Breast epithelium (tissue), 4 donors: ENCODE data around the gene VEGFB. TPM values are rescaled to one million over a fixed set of nuclear protein-coding genes. Genes with fewer than 3 reads are reported as not detected.

ENCODE experiments used
- DNase-seq, 2 donors: peaks; one replicate each; pipeline ENCODE4 v3.0.0-alpha.2; 2019; ENCODE audit warnings: low spot score in 2 of 2
- H3K27ac ChIP-seq, 2 donors: fragments of 200-600 bp; sonication (generic) in 1 of 2; one replicate each; pipeline ENCODE4 v1.5.1; 2016 to 2019; ENCODE audit warnings: mild to moderate bottlenecking in 1 of 2
- H3K27me3 ChIP-seq, 2 donors: fragments of 200-600 bp; sonication (generic) in 1 of 2; one replicate each; pipeline versions ENCODE4 v1.5.1 to v1.6.0; 2017 to 2019; ENCODE audit warnings: control low read depth in 1 of 2, mild to moderate bottlenecking in 1 of 2
- H3K36me3 ChIP-seq: fragments of 200-600 bp; one replicate; pipeline ENCODE4 v1.5.1; 2019
- H3K4me1 ChIP-seq, 2 donors: fragments of 200-600 bp; sonication (generic); one replicate each; pipeline ENCODE4 v1.5.1; 2016 to 2019; ENCODE audit warnings: control low read depth in 1 of 2
- H3K4me3 ChIP-seq, 3 donors: fragments of 200-600 bp; sonication (generic); 1 replicate in 2 of 3; 2 replicates in 1 of 3; pipeline ENCODE4 v1.5.1; 2016 to 2019; ENCODE audit warnings: mild to moderate bottlenecking in 3 of 3, moderate library complexity in 2 of 3
- H3K9me3 ChIP-seq, 2 donors: fragments of 200-600 bp; sonication (generic) in 1 of 2; one replicate each; pipeline ENCODE4 v1.5.1; 2016 to 2019; ENCODE audit warnings: control low read depth in 1 of 2
- POLR2A ChIP-seq: fragments of 450-650 bp; IDR thresholded peaks from one replicate; pipeline ENCODE4 v1.6.1; 2016; ENCODE audit warnings: antibody characterized with exemption, mild to moderate bottlenecking, moderate library complexity
- POLR2AphosphoS5 ChIP-seq, 3 donors: sonication (generic); formaldehyde crosslinking; IDR thresholded peaks; one replicate each; pipeline ENCODE4 v1.6.1; 2017; ENCODE audit warnings: antibody characterized with exemption in 3 of 3
- intact Hi-C: fragments of 100-400 bp; cut with DNase I; formaldehyde crosslinking; loops from one replicate; pipeline ENCODE4 v1.15.1; 2023; ENCODE audit warnings: low total_unique reads
- total RNA-seq, 3 donors: library from RNA; depleted of rRNA; stranded (reverse); fragments of >200 nt; gene quantifications; one replicate each; pipeline ENCODE4 v1.1.0, GENCODE V29; 2016
- TF ChIP-seq, protein P1 (sequence below), 3 donors: fragments of 450-650 bp; IDR thresholded peaks; one replicate each; pipeline ENCODE4 v1.5.1; 2016 to 2017; ENCODE audit warnings: antibody characterized with exemption in 3 of 3, mild to moderate bottlenecking in 3 of 3, moderate library complexity in 3 of 3

VEGFB gene
- total RNA-seq, 3 donors from 2014 or later: 45.1 to 223 (median 53.4) TPM

GRCh38 chr11:64276653-64277431 lies 42.5 kb downstream of the VEGFB start:
- H3K36me3 ChIP-seq: no peaks in the 10 kb centered on the region

DNA sequence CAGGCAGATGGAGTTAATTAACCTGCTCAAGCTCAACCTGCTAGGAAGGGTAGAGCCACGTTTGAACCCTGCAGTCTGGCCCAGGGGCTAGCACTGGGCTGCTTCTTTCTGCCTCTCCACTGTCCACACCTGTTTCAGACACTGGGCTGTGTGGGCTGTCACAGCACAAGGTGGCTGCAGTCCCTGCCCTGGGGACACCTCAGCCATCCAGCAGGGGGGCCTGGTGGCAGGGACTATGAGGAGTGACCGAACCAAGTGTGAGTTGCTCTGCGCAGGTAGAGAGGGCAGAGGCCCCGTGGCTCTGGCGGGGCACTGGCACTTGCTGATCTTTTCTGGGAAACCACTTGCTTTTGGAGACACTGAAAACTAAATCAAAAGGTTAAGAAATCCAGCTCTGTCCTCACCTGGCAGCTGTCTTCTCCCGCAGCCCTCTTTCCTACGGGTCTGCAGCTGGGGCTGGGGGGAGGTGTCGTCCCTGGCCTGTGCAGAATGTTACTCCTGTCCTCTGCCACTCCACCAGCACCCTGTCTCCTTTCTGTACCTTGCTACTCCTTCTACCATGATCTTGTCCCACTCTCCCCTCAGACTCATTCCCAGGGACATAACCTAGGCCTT lies 44.3 kb downstream of the VEGFB start:
- intact Hi-C loops: loop anchor here (10.0 kb wide), 1 partner anchor 2004 kb away; the partner anchor contains the start of gene SCGB2A2

More at GRCh38 chr11:64276653-64277431, 42.5 kb downstream of the VEGFB start:
- H3K4me1 ChIP-seq: peaks cover 0 to 5% of the 10 kb centered on the region in 2 donors
- TF ChIP-seq, protein P1, sequence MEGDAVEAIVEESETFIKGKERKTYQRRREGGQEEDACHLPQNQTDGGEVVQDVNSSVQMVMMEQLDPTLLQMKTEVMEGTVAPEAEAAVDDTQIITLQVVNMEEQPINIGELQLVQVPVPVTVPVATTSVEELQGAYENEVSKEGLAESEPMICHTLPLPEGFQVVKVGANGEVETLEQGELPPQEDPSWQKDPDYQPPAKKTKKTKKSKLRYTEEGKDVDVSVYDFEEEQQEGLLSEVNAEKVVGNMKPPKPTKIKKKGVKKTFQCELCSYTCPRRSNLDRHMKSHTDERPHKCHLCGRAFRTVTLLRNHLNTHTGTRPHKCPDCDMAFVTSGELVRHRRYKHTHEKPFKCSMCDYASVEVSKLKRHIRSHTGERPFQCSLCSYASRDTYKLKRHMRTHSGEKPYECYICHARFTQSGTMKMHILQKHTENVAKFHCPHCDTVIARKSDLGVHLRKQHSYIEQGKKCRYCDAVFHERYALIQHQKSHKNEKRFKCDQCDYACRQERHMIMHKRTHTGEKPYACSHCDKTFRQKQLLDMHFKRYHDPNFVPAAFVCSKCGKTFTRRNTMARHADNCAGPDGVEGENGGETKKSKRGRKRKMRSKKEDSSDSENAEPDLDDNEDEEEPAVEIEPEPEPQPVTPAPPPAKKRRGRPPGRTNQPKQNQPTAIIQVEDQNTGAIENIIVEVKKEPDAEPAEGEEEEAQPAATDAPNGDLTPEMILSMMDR (IDR thresholded peaks at IDR 0.05): no peak
- TF ChIP-seq POLR2A (no peak), POLR2AphosphoS5 (IDR thresholded peaks at IDR 0.05) (no peak)
- H3K27ac ChIP-seq: peak overlapping the region in 1 of 2 donors; percentile 3
- H3K27me3 ChIP-seq: no peaks in the 10 kb centered on the region
- no peak for DNase-seq
- intact Hi-C loops: loop anchor here (10.0 kb wide), 1 partner anchor 2002 kb away; the partner anchor contains the start of gene SCGB2A2
- no peak overlapping the region for H3K4me3 ChIP-seq
- H3K9me3 ChIP-seq: no peaks in the 10 kb centered on the region

GRCh38 chr11:64281957-64282770 lies 47.8 kb downstream of the VEGFB start:
- Histone ChIP-seq H3K4me1 (peaks cover 3 to 21% of the 10 kb centered on the region in 2 donors), H3K27me3 (no peaks in the 10 kb centered on the region), H3K27ac (no peak overlapping the region), H3K4me3 (no peak overlapping the region), H3K9me3 (no peaks in the 10 kb centered on the region), H3K36me3 (no peaks in the 10 kb centered on the region)
- TF ChIP-seq POLR2A: no peak
- TF ChIP-seq POLR2AphosphoS5 (IDR thresholded peaks at IDR 0.05): no peak
- TF ChIP-seq, protein P1 (IDR thresholded peaks at IDR 0.05): no peak
- intact Hi-C loops: no loop called here
- DNase-seq: no peak

More for the DNA sequence above, 44.3 kb downstream of the VEGFB start:
- TF ChIP-seq, protein P1 (IDR thresholded peaks at IDR 0.05): no peak
- no peak for TF ChIP-seq POLR2AphosphoS5 (IDR thresholded peaks at IDR 0.05)
- TF ChIP-seq POLR2A: no peak
- DNase-seq: no peak
- Histone ChIP-seq H3K27ac (no peak overlapping the region), H3K9me3 (no peaks in the 10 kb centered on the region), H3K27me3 (no peaks in the 10 kb centered on the region), H3K36me3 (no peaks in the 10 kb centered on the region), H3K4me1 (peaks cover 0 to 8% of the 10 kb centered on the region in 2 donors), H3K4me3 (no peak overlapping the region)

DNA sequence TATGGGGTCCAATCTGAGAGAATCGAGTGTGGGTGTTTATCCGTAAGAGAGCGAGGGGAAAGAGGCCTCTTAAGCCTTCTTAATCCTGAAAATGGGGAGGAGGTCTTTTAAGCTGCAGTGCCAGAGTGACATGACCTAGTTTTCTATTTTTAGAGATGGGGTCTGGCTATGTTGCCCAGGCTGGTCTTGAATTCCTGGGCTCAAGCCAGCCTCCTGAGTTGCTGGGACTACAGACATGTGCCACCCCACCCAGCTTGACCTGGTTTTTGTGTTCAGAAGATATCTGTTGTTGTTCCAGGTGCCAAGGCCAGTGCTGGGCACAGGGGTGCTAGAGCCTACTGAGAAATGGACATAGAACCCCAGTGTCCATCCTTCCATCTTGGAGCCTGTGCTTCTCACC lies 48.7 kb downstream of the VEGFB start:
- peak overlapping the region in 2 of 3 donors; percentile 91 for H3K4me3 ChIP-seq
- H3K36me3 ChIP-seq: no peaks in the 10 kb centered on the region
- H3K4me1 ChIP-seq: peaks cover 3 to 21% of the 10 kb centered on the region in 2 donors
- H3K27me3 ChIP-seq: no peaks in the 10 kb centered on the region
- no peaks in the 10 kb centered on the region for H3K9me3 ChIP-seq
- TF ChIP-seq POLR2AphosphoS5 (IDR thresholded peaks at IDR 0.05): no peak
- TF ChIP-seq, protein P1 (IDR thresholded peaks at IDR 0.05): no peak
- TF ChIP-seq POLR2A: no peak
- no peak for DNase-seq
- H3K27ac ChIP-seq: peak overlapping the region in 1 of 2 donors; percentile 25
- intact Hi-C loops: no loop called here
